ENCODE measurements around the gene LPXN.

The LPXN gene

GRCh38 chr11:58505849-58506248 lies 69.8 kb downstream of the LPXN start:
- Histone ChIP-seq H3K4me2 (no peak overlapping the region), H3K27ac (no peak overlapping the region), H3K27me3 (no peaks in the 10 kb centered on the region), H3K9ac (no peak overlapping the region), H3K9me3 (no peaks in the 10 kb centered on the region), H3K36me3 (no peaks in the 10 kb centered on the region), H3K4me1 (no peaks in the 10 kb centered on the region), H3K4me3 (no peak overlapping the region), H4K20me1 (no peaks in the 10 kb centered on the region)
- no peak for TF ChIP-seq Cebpa-rat (IDR thresholded peaks at IDR 0.05)

- no peak overlapping the region for H3K9ac ChIP-seq
- H4K20me1 ChIP-seq: no peaks in the 10 kb centered on the region
- no peak overlapping the region for H3K27ac ChIP-seq
- no peaks in the 10 kb centered on the region for H3K27me3 ChIP-seq
- no peak overlapping the region for H3K4me3 ChIP-seq
- no peak overlapping the region for H3K4me2 ChIP-seq
- no peaks in the 10 kb centered on the region for H3K36me3 ChIP-seq
- no peaks in the 10 kb centered on the region for H3K4me1 ChIP-seq
- no peak for TF ChIP-seq Cebpa-rat (IDR thresholded peaks at IDR 0.05)
- H3K9me3 ChIP-seq: no peaks in the 10 kb centered on the region
These were observed 71.4 kb downstream of the LPXN start for GRCh38 chr11:58504232-58504631.

- Histone ChIP-seq H4K20me1 (no peaks in the 10 kb centered on the region), H3K27ac (no peak overlapping the region), H3K9ac (no peak overlapping the region), H3K27me3 (no peaks in the 10 kb centered on the region), H3K4me2 (no peak overlapping the region), H3K4me3 (no peak overlapping the region), H3K36me3 (no peaks in the 10 kb centered on the region), H3K9me3 (no peaks in the 10 kb centered on the region), H3K4me1 (peaks cover 4% of the 10 kb centered on the region)
- TF ChIP-seq Cebpa-rat (IDR thresholded peaks at IDR 0.05): no peak
These were observed 72.2 kb downstream of the LPXN start for GRCh38 chr11:58503361-58503856.

- no peaks in the 10 kb centered on the region for H3K9me3 ChIP-seq
- H3K4me1 ChIP-seq: peaks cover 10% of the 10 kb centered on the region
- no peak overlapping the region for H3K4me2 ChIP-seq
- H3K27ac ChIP-seq: no peak overlapping the region
- H3K27me3 ChIP-seq: no peaks in the 10 kb centered on the region
- no peak for TF ChIP-seq Cebpa-rat (IDR thresholded peaks at IDR 0.05)
- H3K4me3 ChIP-seq: no peak overlapping the region
- H3K9ac ChIP-seq: no peak overlapping the region
- H3K36me3 ChIP-seq: no peaks in the 10 kb centered on the region
- no peaks in the 10 kb centered on the region for H4K20me1 ChIP-seq
These were observed 73.7 kb downstream of the LPXN start for GRCh38 chr11:58502004-58502403.

- H3K27ac ChIP-seq: 0 out of 2 replicates have a peak overlapping the region, but pooled peaks have one; percentile 30
These were observed 77.2 kb downstream of the LPXN start for GRCh38 chr11:58498464-58498863.

GRCh38 chr11:58497951-58498350 lies 77.7 kb downstream of the LPXN start:
- Histone ChIP-seq H3K27ac (0 out of 2 replicates have a peak overlapping the region, but pooled peaks have one; percentile 30), H3K4me2 (peak overlapping the region; percentile 16; the same call in 1 of the 2 replicates), H3K36me3 (no peaks in the 10 kb centered on the region), H3K4me3 (no peak overlapping the region), H3K9me3 (no peaks in the 10 kb centered on the region), H4K20me1 (no peaks in the 10 kb centered on the region), H3K9ac (no peak overlapping the region), H3K4me1 (peaks cover 39% of the 10 kb centered on the region), H3K27me3 (no peaks in the 10 kb centered on the region)
- TF ChIP-seq Cebpa-rat (IDR thresholded peaks at IDR 0.05): no peak

More at GRCh38 chr11:58498464-58498863, 77.2 kb downstream of the LPXN start:
- Histone ChIP-seq H3K27me3 (no peaks in the 10 kb centered on the region), H3K9me3 (no peaks in the 10 kb centered on the region), H3K4me1 (peaks cover 37% of the 10 kb centered on the region), H3K9ac (no peak overlapping the region), H3K36me3 (no peaks in the 10 kb centered on the region), H3K4me2 (peak overlapping the region; percentile 16; the same call in 1 of the 2 replicates), H4K20me1 (no peaks in the 10 kb centered on the region), H3K4me3 (no peak overlapping the region)
- TF ChIP-seq Cebpa-rat (IDR thresholded peaks at IDR 0.05): no peak

- no peak overlapping the region for H3K4me2 ChIP-seq
- H3K9ac ChIP-seq: no peak overlapping the region
- H3K4me1 ChIP-seq: peaks cover 39% of the 10 kb centered on the region
- H3K9me3 ChIP-seq: no peaks in the 10 kb centered on the region
- no peak overlapping the region for H3K4me3 ChIP-seq
- H3K27ac ChIP-seq: no peak overlapping the region
- no peaks in the 10 kb centered on the region for H4K20me1 ChIP-seq
- no peaks in the 10 kb centered on the region for H3K36me3 ChIP-seq
- H3K27me3 ChIP-seq: no peaks in the 10 kb centered on the region
- no peak for TF ChIP-seq Cebpa-rat (IDR thresholded peaks at IDR 0.05)
These were observed 79.8 kb downstream of the LPXN start for GRCh38 chr11:58495906-58496305.

- H3K27me3 ChIP-seq: no peaks in the 10 kb centered on the region
- no peak overlapping the region for H3K9ac ChIP-seq
- no peaks in the 10 kb centered on the region for H4K20me1 ChIP-seq
- H3K4me2 ChIP-seq: peak overlapping the region; percentile 31
- no peak for TF ChIP-seq Cebpa-rat (IDR thresholded peaks at IDR 0.05)
- no peak overlapping the region for H3K4me3 ChIP-seq
- no peaks in the 10 kb centered on the region for H3K9me3 ChIP-seq
- no peak overlapping the region for H3K27ac ChIP-seq
- H3K36me3 ChIP-seq: no peaks in the 10 kb centered on the region
- H3K4me1 ChIP-seq: peaks cover 39% of the 10 kb centered on the region
These were observed 81.6 kb downstream of the LPXN start for GRCh38 chr11:58494101-58494500.

- Histone ChIP-seq H3K9me3 (no peaks in the 10 kb centered on the region), H3K9ac (no peak overlapping the region), H3K4me3 (no peak overlapping the region), H3K4me1 (peaks cover 38% of the 10 kb centered on the region), H3K27ac (no peak overlapping the region), H4K20me1 (no peaks in the 10 kb centered on the region), H3K27me3 (no peaks in the 10 kb centered on the region), H3K36me3 (no peaks in the 10 kb centered on the region), H3K4me2 (peak overlapping the region; percentile 31)
- no peak for TF ChIP-seq Cebpa-rat (IDR thresholded peaks at IDR 0.05)
These were observed 82.0 kb downstream of the LPXN start for GRCh38 chr11:58493676-58494075.

- Histone ChIP-seq H3K4me2 (no peak overlapping the region), H3K9ac (no peak overlapping the region), H3K27ac (no peak overlapping the region), H3K27me3 (no peaks in the 10 kb centered on the region), H4K20me1 (no peaks in the 10 kb centered on the region), H3K9me3 (no peaks in the 10 kb centered on the region), H3K36me3 (no peaks in the 10 kb centered on the region), H3K4me1 (peaks cover 25% of the 10 kb centered on the region), H3K4me3 (no peak overlapping the region)
- TF ChIP-seq Cebpa-rat (IDR thresholded peaks at IDR 0.05): no peak
These were observed 84.8 kb downstream of the LPXN start for GRCh38 chr11:58490827-58491226.

- Histone ChIP-seq H3K27me3 (no peaks in the 10 kb centered on the region), H3K27ac (no peak overlapping the region), H4K20me1 (no peaks in the 10 kb centered on the region), H3K36me3 (no peaks in the 10 kb centered on the region), H3K9me3 (no peaks in the 10 kb centered on the region), H3K4me1 (no peaks in the 10 kb centered on the region), H3K9ac (no peak overlapping the region), H3K4me2 (no peak overlapping the region), H3K4me3 (no peak overlapping the region)
- TF ChIP-seq Cebpa-rat (IDR thresholded peaks at IDR 0.05): no peak
These were observed 88.5 kb downstream of the LPXN start for GRCh38 chr11:58487170-58487569.
